IPS DF 6.9 (cell line): ENCODE results near the gene IGFBP4.

Experiments
- DNase-seq: peaks from one replicate; pipeline ENCODE4 v3.0.0-alpha.2; 2013; ENCODE audit warnings: low read depth, low spot score
- H3K27ac ChIP-seq: one replicate; pipeline ENCODE4 v1.5.1; 2013; ENCODE audit warnings: low read length, control low read depth
- H3K27me3 ChIP-seq: 2 replicates; pipeline ENCODE4 v1.6.1; 2013; ENCODE audit warnings: mild to moderate bottlenecking, low read length; ENCODE audit not compliant: control insufficient read depth, insufficient read depth
- H3K36me3 ChIP-seq: 2 replicates; pipeline ENCODE4 v1.6.1; 2013; ENCODE audit warnings: low read length; ENCODE audit not compliant: control insufficient read depth, insufficient read depth
- H3K4me1 ChIP-seq: 2 replicates; pipeline ENCODE4 v1.6.1; 2013; ENCODE audit warnings: low read length; ENCODE audit not compliant: control insufficient read depth, insufficient read depth
- H3K4me3 ChIP-seq: 2 replicates; pipeline ENCODE4 v1.5.1; 2013; ENCODE audit warnings: mild to moderate bottlenecking, low read length
- H3K9me3 ChIP-seq: 2 replicates; pipeline ENCODE4 v1.6.1; 2013; ENCODE audit warnings: low read length, inconsistent platforms; ENCODE audit not compliant: control insufficient read depth, insufficient read depth
- WGBS: extraction: QIAGEN DNeasy Blood & Tissue Kit; methylation state at CpG from one replicate; pipeline ENCODE4 v1.1.7; 2013; ENCODE audit warnings: mixed read lengths, missing lambda C conversion rate; ENCODE audit not compliant: insufficient read length, insufficient coverage; 5-methylcytosine and 5-hydroxymethylcytosine counted together

Gene IGFBP4

GRCh38 chr17:40416671-40417070 lies 26.6 kb upstream of the IGFBP4 start:
- Histone ChIP-seq H3K27ac (no peak overlapping the region), H3K36me3 (peaks cover 6% of the 10 kb centered on the region; the same call in 1 of the 2 replicates), H3K4me1 (peaks cover 5% of the 10 kb centered on the region; the same call in 1 of the 2 replicates), H3K9me3 (no peaks in the 10 kb centered on the region), H3K4me3 (peak overlapping the region; percentile 86; the same call in 1 of the 2 replicates), H3K27me3 (no peaks in the 10 kb centered on the region)
- no CpG with 5 or more reads among the region's 3 CpGs for WGBS
- no peak for DNase-seq

- H3K27ac ChIP-seq, result no peak overlapping the region
- H3K36me3 ChIP-seq, result peaks cover 4% of the 10 kb centered on the region; the same call in 1 of the 2 replicates
- no peak for DNase-seq
- H3K4me3 ChIP-seq, result peak overlapping the region; percentile 86
- WGBS, result no CpG with 5 or more reads among the region's 21 CpGs
- H3K9me3 ChIP-seq, result no peaks in the 10 kb centered on the region
- peaks cover 5% of the 10 kb centered on the region; the same call in 1 of the 2 replicates for H3K4me1 ChIP-seq
- H3K27me3 ChIP-seq, result no peaks in the 10 kb centered on the region
Measured at GRCh38 chr17:40417258-40417608, 26.0 kb upstream of the IGFBP4 start.

GRCh38 chr17:40417609-40418427 lies 25.4 kb upstream of the IGFBP4 start, which contains the start of gene TOP2A:
Gene TOP2A (minus strand): TSS chr17:40417896. CDS start chr17:40417791, 105 bp downstream.
- Histone ChIP-seq H3K4me3 (peak within 1 kb of the TSS; percentile 86), H3K4me1 (peaks cover 6% of the 10 kb centered on the region; the same call in 1 of the 2 replicates), H3K27ac (no peak within 1 kb of the TSS)

GRCh38 chr17:40418428-40418706 lies 24.9 kb upstream of the IGFBP4 start:
- Histone ChIP-seq H3K27ac (no peak overlapping the region), H3K36me3 (peaks cover 4% of the 10 kb centered on the region; the same call in 1 of the 2 replicates), H3K27me3 (no peaks in the 10 kb centered on the region), H3K4me1 (peaks cover 6% of the 10 kb centered on the region; the same call in 1 of the 2 replicates), H3K9me3 (no peaks in the 10 kb centered on the region), H3K4me3 (no peak overlapping the region; the same call in 1 of the 2 replicates)
- no peak for DNase-seq
- WGBS, result no CpG with 5 or more reads among the region's 16 CpGs

More at GRCh38 chr17:40417609-40418427, 25.4 kb upstream of the IGFBP4 start, which contains the start of gene TOP2A:
- WGBS, result no CpG with 5 or more reads among the region's 49 CpGs
- H3K36me3 ChIP-seq, result peaks cover 4% of the 10 kb centered on the region; the same call in 1 of the 2 replicates
- no peaks in the 10 kb centered on the region for H3K27me3 ChIP-seq
- peak; percentile 100 for DNase-seq
- no peaks in the 10 kb centered on the region for H3K9me3 ChIP-seq

- WGBS, result no CpG with 5 or more reads among the region's 11 CpGs
- peaks cover 6% of the 10 kb centered on the region; the same call in 1 of the 2 replicates for H3K4me1 ChIP-seq
- peaks cover 4% of the 10 kb centered on the region; the same call in 1 of the 2 replicates for H3K36me3 ChIP-seq
- H3K27ac ChIP-seq, result no peak overlapping the region
- no peaks in the 10 kb centered on the region for H3K9me3 ChIP-seq
- no peak for DNase-seq
- H3K4me3 ChIP-seq, result no peak overlapping the region
- H3K27me3 ChIP-seq, result no peaks in the 10 kb centered on the region
Measured at GRCh38 chr17:40419559-40420331, 23.5 kb upstream of the IGFBP4 start.

GRCh38 chr17:40422990-40423633 lies 20.1 kb upstream of the IGFBP4 start:
- WGBS, result no CpG with 5 or more reads among the region's 3 CpGs
- Histone ChIP-seq H3K27me3 (no peaks in the 10 kb centered on the region), H3K9me3 (no peaks in the 10 kb centered on the region), H3K4me1 (peaks cover 8% of the 10 kb centered on the region; the same call in 1 of the 2 replicates), H3K36me3 (no peaks in the 10 kb centered on the region), H3K4me3 (no peak overlapping the region), H3K27ac (no peak overlapping the region)
- no peak for DNase-seq

GRCh38 chr17:40425741-40426140 lies 17.5 kb upstream of the IGFBP4 start:
- H3K4me1 ChIP-seq, result peaks cover 5% of the 10 kb centered on the region; the same call in 1 of the 2 replicates
- no peak for DNase-seq
- no peaks in the 10 kb centered on the region for H3K27me3 ChIP-seq
- no peak overlapping the region for H3K27ac ChIP-seq
- WGBS, result no CpG with 5 or more reads among the region's 4 CpGs
- H3K9me3 ChIP-seq, result no peaks in the 10 kb centered on the region
- no peak overlapping the region for H3K4me3 ChIP-seq
- no peaks in the 10 kb centered on the region for H3K36me3 ChIP-seq

- Histone ChIP-seq H3K27ac (no peak overlapping the region), H3K4me1 (peaks cover 3% of the 10 kb centered on the region; the same call in 1 of the 2 replicates)
- DNase-seq, result no peak
Measured at GRCh38 chr17:40427002-40427491, 16.2 kb upstream of the IGFBP4 start.

GRCh38 chr17:40430272-40431230 lies 12.7 kb upstream of the IGFBP4 start:
- DNase-seq, result no peak
- Histone ChIP-seq H3K27ac (no peak overlapping the region), H3K9me3 (no peaks in the 10 kb centered on the region), H3K4me1 (peaks cover 3% of the 10 kb centered on the region; the same call in 1 of the 2 replicates), H3K4me3 (no peak overlapping the region), H3K36me3 (no peaks in the 10 kb centered on the region), H3K27me3 (no peaks in the 10 kb centered on the region)
- no CpG with 5 or more reads among the region's 10 CpGs for WGBS

More at GRCh38 chr17:40427002-40427491, 16.2 kb upstream of the IGFBP4 start:
- no peaks in the 10 kb centered on the region for H3K27me3 ChIP-seq
- no peaks in the 10 kb centered on the region for H3K36me3 ChIP-seq
- no peaks in the 10 kb centered on the region for H3K9me3 ChIP-seq
- no peak overlapping the region for H3K4me3 ChIP-seq
